Activated gamma-delta T cell treated with Interleukin-2 at 50 U/mL for 16 hours (primary cell): ENCODE data around the gene HMGCS1.
"Not testable (repeated sequence)": the region's sequence is repeated elsewhere in the genome, so short reads cannot be mapped to it uniquely, and the experiment has no call there.

Source experiments
- DNase-seq: peaks from one replicate; pipeline ENCODE4 v3.0.0-alpha.2; 2020

HMGCS1 gene

GRCh38 chr5:43312076-43312661, 1.0 kb downstream of the HMGCS1 start:
- no peak for DNase-seq

GRCh38 chr5:43309637-43310036, 3.6 kb downstream of the HMGCS1 start:
- no peak for DNase-seq

GRCh38 chr5:43309122-43309521, 4.1 kb downstream of the HMGCS1 start:
- no peak for DNase-seq

GRCh38 chr5:43306954-43307353, 6.3 kb downstream of the HMGCS1 start:
- DNase-seq: not testable (repeated sequence)

- DNase-seq: no peak
Measured at GRCh38 chr5:43305948-43306565, 7.2 kb downstream of the HMGCS1 start.

- no peak for DNase-seq
Measured at GRCh38 chr5:43304525-43304924, 8.7 kb downstream of the HMGCS1 start.

GRCh38 chr5:43303242-43303641, 10.0 kb downstream of the HMGCS1 start:
- DNase-seq: no peak

GRCh38 chr5:43302481-43302880, 10.7 kb downstream of the HMGCS1 start:
- DNase-seq: no peak

GRCh38 chr5:43301653-43302091, 11.5 kb downstream of the HMGCS1 start:
- DNase-seq: no peak

GRCh38 chr5:43300112-43300511, 13.1 kb downstream of the HMGCS1 start:
- no peak for DNase-seq

- no peak for DNase-seq
Measured at GRCh38 chr5:43298443-43298842, 14.8 kb downstream of the HMGCS1 start.

- no peak for DNase-seq
Measured at GRCh38 chr5:43296835-43297234, 16.4 kb downstream of the HMGCS1 start.

GRCh38 chr5:43295202-43295601, 18.0 kb downstream of the HMGCS1 start:
- no peak for DNase-seq

- no peak for DNase-seq
Measured at GRCh38 chr5:43294226-43294625, 19.0 kb downstream of the HMGCS1 start.

GRCh38 chr5:43290726-43291125, 22.5 kb downstream of the HMGCS1 start:
- no peak for DNase-seq

GRCh38 chr5:43288269-43288831, 24.9 kb downstream of the HMGCS1 start:
- DNase-seq: no peak

- no peak for DNase-seq
Measured at GRCh38 chr5:43287493-43287892, 25.7 kb downstream of the HMGCS1 start.

GRCh38 chr5:43286623-43287022, 26.6 kb downstream of the HMGCS1 start:
- no peak for DNase-seq

- no peak for DNase-seq
Measured at GRCh38 chr5:43281840-43282658, 31.2 kb downstream of the HMGCS1 start.

GRCh38 chr5:43279548-43280274, 33.5 kb downstream of the HMGCS1 start:
- DNase-seq: no peak

- no peak for DNase-seq
Measured at GRCh38 chr5:43275391-43275790, 37.8 kb downstream of the HMGCS1 start.

GRCh38 chr5:43274435-43275114, 38.6 kb downstream of the HMGCS1 start:
- no peak for DNase-seq
